GM19035 (cell line): Measurements from ENCODE around the gene GNA14.

Experiments
- ATAC-seq: cut with Tn5 transposase; IDR thresholded peaks from one replicate; pipeline ENCODE4 v1.9.1; 2021; ENCODE audit not compliant: unreplicated experiment

The GNA14 gene

GRCh38 chr9:77543131-77543822 is 104.8 kb downstream of the GNA14 start:
- no peak for ATAC-seq

GRCh38 chr9:77541600-77541999 is 106.5 kb downstream of the GNA14 start:
- no peak for ATAC-seq

- ATAC-seq: no peak
Observed at GRCh38 chr9:77541055-77541454, 107.1 kb downstream of the GNA14 start.

GRCh38 chr9:77534376-77535057 is 113.6 kb downstream of the GNA14 start:
- ATAC-seq: no peak

- no peak for ATAC-seq
Observed at GRCh38 chr9:77533671-77534070, 114.5 kb downstream of the GNA14 start.

GRCh38 chr9:77532607-77533006 is 115.5 kb downstream of the GNA14 start:
- no peak for ATAC-seq

GRCh38 chr9:77531400-77531799 is 116.7 kb downstream of the GNA14 start:
- no peak for ATAC-seq

GRCh38 chr9:77523891-77524290 is 124.2 kb downstream of the GNA14 start:
- no peak for ATAC-seq

- ATAC-seq: no peak
Observed at GRCh38 chr9:77521091-77521490, 127.0 kb downstream of the GNA14 start.

- ATAC-seq: no peak
Observed at GRCh38 chr9:77518688-77519087, 129.4 kb downstream of the GNA14 start.

- ATAC-seq: no peak
Observed at GRCh38 chr9:77516781-77517180, 131.3 kb downstream of the GNA14 start.

- ATAC-seq: no peak
Observed at GRCh38 chr9:77514886-77515711, 133.0 kb downstream of the GNA14 start.

GRCh38 chr9:77513457-77513856 is 134.7 kb downstream of the GNA14 start:
- ATAC-seq: no peak

GRCh38 chr9:77512876-77513275 is 135.2 kb downstream of the GNA14 start:
- no peak for ATAC-seq

GRCh38 chr9:77511525-77511924 is 136.6 kb downstream of the GNA14 start:
- no peak for ATAC-seq

- no peak for ATAC-seq
Observed at GRCh38 chr9:77510666-77511065, 137.5 kb downstream of the GNA14 start.

GRCh38 chr9:77508396-77508795 is 139.7 kb downstream of the GNA14 start:
- ATAC-seq: no peak

GRCh38 chr9:77507212-77507961 is 140.7 kb downstream of the GNA14 start:
- no peak for ATAC-seq

- no peak for ATAC-seq
Observed at GRCh38 chr9:77505232-77505631, 142.9 kb downstream of the GNA14 start.

GRCh38 chr9:77502568-77502967 is 145.6 kb downstream of the GNA14 start:
- no peak for ATAC-seq

GRCh38 chr9:77498891-77499290 is 149.2 kb downstream of the GNA14 start:
- no peak for ATAC-seq
